ENCODE results near the gene AFAP1.

AFAP1 gene

GRCh38 chr4:7756561-7757355, 182.9 kb downstream of the AFAP1 start:
- no peak for DNase-seq (ENCODE audit: low read depth, low spot score)

GRCh38 chr4:7756071-7756470, 183.6 kb downstream of the AFAP1 start:
- DNase-seq (ENCODE audit: low read depth, low spot score): no peak

- DNase-seq (ENCODE audit: low read depth, low spot score): no peak
Observed at GRCh38 chr4:7755561-7755960, 184.1 kb downstream of the AFAP1 start.

- DNase-seq (ENCODE audit: low read depth, low spot score): no peak
Observed at GRCh38 chr4:7754565-7755262, 184.9 kb downstream of the AFAP1 start.

- no peak for DNase-seq (ENCODE audit: low read depth, low spot score)
Observed at GRCh38 chr4:7753931-7754465, 185.7 kb downstream of the AFAP1 start.

- DNase-seq (ENCODE audit: low read depth, low spot score): no peak
Observed at GRCh38 chr4:7753271-7753670, 186.4 kb downstream of the AFAP1 start.

- no peak for DNase-seq (ENCODE audit: low read depth, low spot score)
Observed at GRCh38 chr4:7752649-7753048, 187.0 kb downstream of the AFAP1 start.

- DNase-seq (ENCODE audit: low read depth, low spot score): no peak
Observed at GRCh38 chr4:7750972-7751371, 188.7 kb downstream of the AFAP1 start.

GRCh38 chr4:7750523-7750922, 189.1 kb downstream of the AFAP1 start:
- DNase-seq (ENCODE audit: low read depth, low spot score): no peak

GRCh38 chr4:7747566-7747965, 192.1 kb downstream of the AFAP1 start:
- DNase-seq (ENCODE audit: low read depth, low spot score): no peak

- DNase-seq (ENCODE audit: low read depth, low spot score): no peak
Observed at GRCh38 chr4:7747062-7747385, 192.6 kb downstream of the AFAP1 start.

- DNase-seq (ENCODE audit: low read depth, low spot score): no peak
Observed at GRCh38 chr4:7746351-7747061, 193.2 kb downstream of the AFAP1 start.

GRCh38 chr4:7745301-7745885, 194.3 kb downstream of the AFAP1 start:
- no peak for DNase-seq (ENCODE audit: low read depth, low spot score)

GRCh38 chr4:7744142-7744804, 195.4 kb downstream of the AFAP1 start:
- DNase-seq (ENCODE audit: low read depth, low spot score): no peak

GRCh38 chr4:7742807-7743280, 196.8 kb downstream of the AFAP1 start:
- DNase-seq (ENCODE audit: low read depth, low spot score): no peak

- no peak for DNase-seq (ENCODE audit: low read depth, low spot score)
Observed at GRCh38 chr4:7741946-7742806, 197.5 kb downstream of the AFAP1 start.

GRCh38 chr4:7740866-7741525, 198.7 kb downstream of the AFAP1 start:
- DNase-seq (ENCODE audit: low read depth, low spot score): no peak

- no peak for DNase-seq (ENCODE audit: low read depth, low spot score)
Observed at GRCh38 chr4:7739918-7740865, 199.5 kb downstream of the AFAP1 start.

Measured in iPS DF 19.7 (cell line).